Panc1 (cell line): ENCODE data around the gene SLCO4C1.

Experiments used
- CTCF ChIP-seq: fragments of 450-650 bp; IDR thresholded peaks from 2 replicates; pipeline ENCODE4 v1.5.1; 2017; ENCODE audit warnings: mild to moderate bottlenecking
- REST ChIP-seq, 2 experiments: IDR thresholded peaks; 2 replicates each; pipeline ENCODE4 v1.6.1; 2011 to 2012; ENCODE audit warnings: low read depth in 2 of 2, control low read depth in 1 of 2, low read length in 1 of 2, mild to moderate bottlenecking in 1 of 2, moderate library complexity in 1 of 2; ENCODE audit not compliant: insufficient read depth in 1 of 2
- SIN3A ChIP-seq: IDR thresholded peaks from 2 replicates; pipeline ENCODE4 v1.6.1; 2012; ENCODE audit warnings: low read depth, mild to moderate bottlenecking, low read length, moderate library complexity, borderline replicate concordance; ENCODE audit not compliant: insufficient read depth
- TCF7L2 ChIP-seq: IDR thresholded peaks from 2 replicates; pipeline ENCODE4 v1.6.1; 2011; ENCODE audit warnings: mild to moderate bottlenecking, low read depth, low read length, inconsistent platforms

- TF ChIP-seq CTCF (no peak), REST (IDR thresholded peaks at IDR 0.05; ENCODE audit: insufficient read depth in 1 of 2, low read depth in 2 of 2, low read length in 1 of 2) (no peak), SIN3A (no peak), TCF7L2 (no peak)
Measured at GRCh38 chr5:102200861-102201260, 95.2 kb downstream of the SLCO4C1 start.
